ENCODE results near the gene CRLF1.

The CRLF1 gene
- total RNA-seq = 0 to 0.07 reads per million in 2 donors

DNA sequence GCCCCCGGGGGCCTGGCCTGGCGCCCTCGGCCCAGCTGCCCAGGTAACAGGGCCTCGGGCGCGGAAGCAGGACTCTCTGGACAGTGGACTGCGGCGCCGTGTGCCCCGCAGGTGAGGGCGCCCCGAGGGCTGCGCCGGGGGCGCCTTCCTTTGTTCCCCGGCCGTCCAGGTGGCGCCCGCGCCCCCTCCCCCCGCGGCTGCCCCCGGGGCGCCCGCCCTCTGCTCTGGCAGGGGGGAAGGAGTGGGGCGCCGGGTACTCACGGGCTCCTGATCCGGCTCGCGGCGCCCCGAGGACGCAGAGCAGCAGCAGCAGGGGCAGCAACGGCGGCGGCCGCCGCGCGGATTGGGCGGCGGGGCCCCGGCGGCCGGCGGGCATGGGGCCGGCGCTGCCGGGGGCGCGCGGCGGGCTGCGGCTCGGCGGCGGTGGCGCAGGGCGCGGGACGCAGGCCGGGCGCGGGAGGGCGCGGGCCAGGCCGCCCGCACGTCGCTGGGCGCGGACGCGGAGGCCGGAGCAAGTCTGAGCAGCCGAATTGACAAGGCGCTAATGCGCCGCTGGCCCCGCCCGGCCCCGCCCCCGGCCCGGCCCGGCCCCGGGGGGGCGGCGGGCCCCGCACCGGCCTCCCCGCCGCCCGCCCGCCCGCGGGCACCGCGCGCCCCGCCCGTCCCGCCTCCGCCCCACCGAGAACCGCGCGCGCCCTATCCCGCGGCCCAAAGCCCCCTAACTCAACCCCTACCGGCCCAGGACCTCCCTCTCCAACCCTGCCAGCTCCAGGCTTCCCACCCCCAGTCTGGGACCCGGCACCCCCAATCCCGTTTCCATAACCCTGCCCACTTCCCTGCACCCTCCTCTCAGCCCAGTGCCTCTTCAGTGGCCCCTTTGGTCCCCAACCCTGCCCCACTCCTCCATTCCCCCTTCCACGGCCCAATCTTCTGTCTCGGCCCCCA, at the start of gene CRLF1:
Gene CRLF1 (minus strand): TSS at position 519 of the 945 bp plus-strand sequence. CDS start 143 bp downstream, at position 376.
- DNase-seq = no peak

GRCh38 chr19:18655173-18655844, 48.7 kb upstream of the CRLF1 start:
- no peak for DNase-seq

DNA sequence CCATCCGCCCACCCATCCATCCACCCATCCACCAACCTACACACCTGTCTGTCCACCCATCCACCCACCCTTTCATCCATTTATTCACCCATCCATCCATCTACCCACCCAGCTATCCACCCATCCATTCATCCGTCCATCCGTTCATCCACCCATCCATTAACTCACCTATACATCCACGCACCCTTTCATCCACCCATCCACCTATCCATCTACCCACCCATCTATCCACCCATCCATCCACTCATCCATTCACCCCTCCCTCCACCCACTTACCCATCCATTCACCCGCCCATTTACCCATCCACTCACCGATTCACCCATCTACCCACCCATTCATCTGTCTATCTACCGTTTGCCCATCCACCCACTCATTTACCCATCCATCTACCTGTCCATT, 47.9 kb upstream of the CRLF1 start:
- no peak for DNase-seq

- DNase-seq = no peak
Measured at GRCh38 chr19:18653853-18654252, 47.3 kb upstream of the CRLF1 start.

- DNase-seq = no peak
Measured at GRCh38 chr19:18651733-18652132, 45.1 kb upstream of the CRLF1 start.

GRCh38 chr19:18651300-18651699, 44.7 kb upstream of the CRLF1 start:
- DNase-seq = no peak

- DNase-seq = no peak
Measured at GRCh38 chr19:18650468-18651041, 44.0 kb upstream of the CRLF1 start.

DNA sequence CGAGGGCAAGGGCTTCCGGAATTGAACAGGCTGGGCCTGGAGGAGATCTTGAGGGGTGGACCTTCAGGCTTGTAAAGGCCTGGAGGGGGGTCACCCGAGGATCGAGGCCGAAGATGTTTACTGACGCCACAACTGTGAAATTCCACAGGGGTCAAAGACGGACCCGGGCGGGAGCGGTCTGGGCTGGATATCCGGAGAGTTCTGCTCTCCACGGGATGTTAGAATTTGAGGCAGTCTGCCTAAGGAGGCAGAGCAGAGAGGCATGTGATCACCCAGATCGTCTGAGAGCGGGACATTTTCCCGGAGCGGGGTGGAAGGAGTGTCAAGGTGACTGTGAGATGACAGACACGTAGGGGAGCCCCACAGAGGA, 43.4 kb upstream of the CRLF1 start:
- no peak for DNase-seq

GRCh38 chr19:18649371-18650020, 42.9 kb upstream of the CRLF1 start:
- DNase-seq = no peak

GRCh38 chr19:18648973-18649315, 42.3 kb upstream of the CRLF1 start:
- no peak for DNase-seq

DNA sequence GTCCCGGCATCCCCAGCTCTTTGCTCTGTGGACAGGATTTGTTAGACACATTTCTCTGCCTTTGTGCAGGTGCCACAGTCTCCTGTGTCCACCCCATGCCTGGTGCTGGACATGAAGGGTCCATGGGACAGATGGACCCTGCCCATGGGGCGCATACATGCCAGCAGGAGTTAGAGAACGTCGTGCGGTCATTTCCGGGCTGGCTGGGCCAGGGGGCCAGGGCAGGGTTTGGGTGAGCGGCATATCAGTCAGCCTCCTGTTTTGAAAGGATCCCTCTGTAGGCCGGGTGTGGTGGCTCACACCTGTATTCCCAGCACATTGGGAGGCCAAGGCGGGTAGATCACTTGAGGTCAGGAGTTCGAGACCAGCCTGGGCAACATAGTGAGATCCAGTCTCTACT, 41.2 kb upstream of the CRLF1 start:
- no peak for DNase-seq

DNA sequence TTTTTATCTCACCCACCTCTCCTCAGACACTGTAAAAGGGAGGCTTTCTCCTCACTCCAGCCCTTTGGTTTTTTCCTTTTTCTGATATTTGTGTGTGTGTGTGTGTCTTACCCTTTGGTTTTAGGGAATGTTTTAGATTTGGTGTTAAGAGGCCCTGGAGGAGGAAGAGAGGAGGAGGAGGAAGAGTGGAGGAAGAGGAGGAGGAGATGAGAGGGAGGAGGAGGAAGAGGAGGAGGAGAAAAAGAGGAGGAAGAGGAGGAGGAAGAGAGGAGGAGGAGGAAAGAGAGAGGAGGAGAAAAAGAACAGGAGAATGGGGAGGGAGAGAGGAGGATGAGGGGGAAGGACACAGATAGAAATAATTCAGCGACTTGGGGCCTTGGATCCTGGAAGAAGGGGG, 40.8 kb upstream of the CRLF1 start:
- DNase-seq = no peak

DNA sequence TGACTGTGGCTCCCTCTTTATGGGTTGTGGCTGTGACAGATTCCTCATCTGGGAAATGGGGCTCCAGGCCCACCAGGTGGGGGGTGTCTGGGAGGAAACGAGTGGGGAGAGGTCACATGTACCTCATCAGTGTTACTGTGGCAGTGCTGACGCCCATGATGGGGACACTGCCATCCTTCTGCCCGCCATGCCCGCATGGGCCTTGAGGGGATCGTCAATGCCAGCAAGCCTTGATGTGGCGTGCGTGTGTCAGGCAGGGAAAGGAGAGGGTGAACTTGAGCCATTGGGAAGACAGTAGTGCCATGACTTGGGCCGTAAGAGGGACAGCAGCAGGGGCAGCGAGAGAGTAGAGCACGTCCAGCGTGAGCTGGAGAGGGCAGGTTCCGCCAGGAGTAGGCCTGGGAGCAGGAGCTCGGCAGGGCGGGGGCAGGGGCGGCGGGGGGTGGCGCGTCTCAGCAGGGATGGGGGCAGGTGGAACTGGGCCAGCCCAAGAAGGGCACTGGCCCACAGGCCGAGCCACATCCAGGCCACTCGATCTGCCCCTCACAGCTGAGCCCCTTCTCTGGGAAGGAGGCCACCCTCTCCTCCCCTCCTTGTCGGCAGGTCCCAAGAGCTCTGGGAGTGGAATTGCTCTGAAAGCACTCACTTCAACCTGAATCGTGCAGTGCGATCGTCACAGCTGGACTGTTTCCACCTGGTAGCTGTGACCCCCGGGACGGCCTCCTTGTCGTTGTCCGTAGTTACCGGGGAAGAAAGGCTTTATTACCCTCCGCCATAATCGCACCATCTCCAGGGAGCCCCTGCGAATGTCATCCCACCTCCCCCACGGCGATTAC, 40.2 kb upstream of the CRLF1 start:
- no peak for DNase-seq

GRCh38 chr19:18645035-18645511, 38.5 kb upstream of the CRLF1 start:
- DNase-seq = no peak

DNA sequence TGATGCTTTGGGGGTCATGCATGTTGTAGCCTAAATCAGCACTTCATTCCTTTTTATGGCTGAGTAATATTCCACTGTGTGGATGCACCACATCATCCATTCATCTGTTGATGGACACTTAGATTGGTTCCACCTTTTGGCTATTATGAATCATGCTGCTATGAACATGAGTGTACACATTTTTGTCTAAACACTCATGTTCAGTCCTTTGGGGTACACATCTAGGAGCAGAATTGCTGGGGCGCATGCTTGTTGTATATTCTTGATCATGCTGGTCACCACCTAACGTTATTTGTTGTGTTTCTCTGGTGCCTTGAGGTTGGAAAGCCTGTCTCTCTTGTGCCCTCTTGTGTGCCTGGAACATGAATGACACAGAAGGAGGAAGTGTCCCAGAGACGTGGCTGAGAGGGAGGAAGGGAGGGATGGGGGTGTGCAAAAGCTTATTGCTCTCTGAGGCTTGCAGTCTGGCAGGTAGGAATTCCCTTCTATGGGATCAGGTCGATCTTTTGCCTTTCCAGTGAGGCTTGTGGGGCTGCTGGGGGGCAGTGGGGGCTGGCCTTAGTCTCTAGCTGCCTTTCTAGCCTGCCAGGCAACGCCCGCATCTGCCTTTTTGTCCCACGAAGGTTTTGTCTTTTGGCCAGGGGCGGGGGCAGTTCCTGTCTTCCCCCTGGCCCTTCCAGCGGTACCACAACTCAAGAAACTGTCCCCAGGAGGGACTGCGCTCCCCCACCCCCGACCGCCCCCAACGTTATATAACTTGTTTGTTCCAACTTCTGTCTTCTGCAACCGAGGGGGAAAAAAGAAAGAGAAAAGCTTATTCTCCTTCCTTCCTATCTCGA, 37.8 kb upstream of the CRLF1 start:
- no peak for DNase-seq

DNA sequence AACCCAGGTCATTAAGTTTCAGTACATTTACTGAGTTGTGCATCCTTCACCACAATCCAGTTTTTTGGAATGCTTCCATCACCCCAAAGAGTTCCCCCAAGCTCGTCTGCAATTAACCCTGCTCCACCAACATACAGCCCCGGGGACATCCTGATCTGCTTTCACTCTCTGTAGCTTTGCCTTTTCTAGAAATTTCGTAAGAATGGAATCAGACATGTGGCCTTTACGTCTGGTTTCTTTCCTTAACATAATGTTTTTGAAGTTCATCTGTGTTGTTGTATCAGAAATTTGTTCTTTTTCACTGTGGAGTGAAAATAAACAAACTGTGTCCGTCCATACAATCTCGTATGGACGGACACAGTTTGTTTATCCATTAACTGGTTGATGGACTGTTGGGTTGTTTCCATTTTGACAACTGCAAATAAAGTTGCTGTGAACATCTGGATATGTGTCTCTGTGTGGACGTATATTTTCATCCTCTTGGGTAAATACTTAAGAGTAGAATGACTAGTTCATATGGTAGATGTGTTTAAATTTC, 33.2 kb upstream of the CRLF1 start:
- DNase-seq = no peak

- no peak for DNase-seq
Measured at GRCh38 chr19:18637673-18638630, 31.4 kb upstream of the CRLF1 start.

GRCh38 chr19:18636969-18637629, 30.5 kb upstream of the CRLF1 start, which contains the start of gene KLHL26:
Gene KLHL26, plus strand, starts transcription at chr19:18637028. Its CDS starts 27 bp downstream, at chr19:18637055.
- no peak for DNase-seq
